Natural killer cell (primary cell): ENCODE measurements around the gene SMAD5. TPM values are rescaled to one million over a fixed set of nuclear protein-coding genes. Genes with fewer than 3 reads are reported as not detected.

ENCODE experiments used
- ATAC-seq, 3 donors: fragments of 150-1000 bp in 2 of 3; fragments of 200-7000 bp in 1 of 3; cut with Tn5 transposase; 1 replicate in 1 of 3; 2 replicates in 2 of 3; pipeline ENCODE4 v1.10.0; 2021; ENCODE audit warnings: mild to moderate bottlenecking in 2 of 3, moderate library complexity in 2 of 3
- DNase-seq, 2 donors: peaks; one replicate each; pipeline versions ENCODE4 v3.0.0 to v3.0.0-alpha.2; 2013 to 2021; ENCODE audit warnings: mixed read lengths in 1 of 2
- H3K27ac ChIP-seq: one replicate; pipeline ENCODE4 v1.5.1; 2013; ENCODE audit warnings: mild to moderate bottlenecking, low read length
- H3K27me3 ChIP-seq: one replicate; pipeline ENCODE4 v1.6.1; 2013; ENCODE audit warnings: low read length; ENCODE audit not compliant: control insufficient read depth, insufficient read depth
- H3K36me3 ChIP-seq: one replicate; pipeline ENCODE4 v1.6.1; 2013; ENCODE audit warnings: low read length; ENCODE audit not compliant: control insufficient read depth, insufficient read depth
- H3K4me1 ChIP-seq: one replicate; pipeline ENCODE4 v1.6.1; 2013; ENCODE audit warnings: low read length; ENCODE audit not compliant: control insufficient read depth, insufficient read depth
- H3K4me3 ChIP-seq: one replicate; pipeline ENCODE4 v1.5.1; 2013; ENCODE audit warnings: low read length
- H3K9me3 ChIP-seq: one replicate; pipeline ENCODE4 v1.6.1; 2013; ENCODE audit warnings: low read length; ENCODE audit not compliant: control insufficient read depth, insufficient read depth
- H3K27ac Mint-ChIP-seq, 2 donors: one replicate each; pipeline ENCODE4 v1.8.0; 2022; ENCODE audit warnings: mild to moderate bottlenecking in 2 of 2, mixed read lengths in 2 of 2, moderate library complexity in 1 of 2
- H3K27me3 Mint-ChIP-seq, 2 donors: one replicate each; pipeline ENCODE4 v1.8.0; 2022; ENCODE audit warnings: low read depth in 2 of 2, mixed read lengths in 2 of 2
- H3K36me3 Mint-ChIP-seq: one replicate; pipeline ENCODE4 v1.8.0; 2022; ENCODE audit warnings: mixed read lengths
- H3K4me1 Mint-ChIP-seq, 2 donors: one replicate each; pipeline ENCODE4 v1.8.0; 2022; ENCODE audit warnings: mixed read lengths in 2 of 2
- H3K4me3 Mint-ChIP-seq: one replicate; pipeline ENCODE4 v1.8.0; 2022; ENCODE audit warnings: mild to moderate bottlenecking, moderate library complexity, mixed read lengths
- H3K9me3 Mint-ChIP-seq, 2 donors: one replicate each; pipeline ENCODE4 v1.8.0; 2022; ENCODE audit warnings: mixed read lengths in 2 of 2
- WGBS: methylation state at CpG from one replicate; pipeline ENCODE4 v1.1.7; 2013; ENCODE audit warnings: missing lambda C conversion rate; ENCODE audit not compliant: insufficient coverage; 5-methylcytosine and 5-hydroxymethylcytosine counted together
- intact Hi-C: fragments of 100-400 bp; cut with micrococcal nuclease; formaldehyde crosslinking; loops from one replicate; pipeline ENCODE4 v1.14.2; 2022
- total RNA-seq, 4 donors: library from RNA; stranded (reverse); fragments of 120-200 nt in 1 of 4; gene quantifications; one replicate each; pipeline versions ENCODE4 v1.2.3 to v1.2.4, GENCODE V29; 2013 to 2022
- TF ChIP-seq, protein P1 (sequence below): fragments of 200-600 bp; IDR thresholded peaks from one replicate; pipeline ENCODE4 v1.8.0; 2022; ENCODE audit warnings: antibody characterized with exemption

SMAD5 gene
- total RNA-seq, 3 donors from 2014 or later (not counting 1 experiment from before 2014, with no cell fraction given): 44.0 to 60.1 (median 54.1) TPM

GRCh38 chr5:136094189-136094912, 38.3 kb upstream of the SMAD5 start:
- no peak for ATAC-seq
- no peak overlapping the region for H3K27ac Mint-ChIP-seq

GRCh38 chr5:136094913-136095641, 37.6 kb upstream of the SMAD5 start:
- no peaks in the 10 kb centered on the region for H3K9me3 Mint-ChIP-seq
- no peaks in the 10 kb centered on the region for H3K4me1 ChIP-seq
- no peaks in the 10 kb centered on the region for H3K27me3 ChIP-seq
- no peak overlapping the region for H3K27ac ChIP-seq
- no peaks in the 10 kb centered on the region for H3K36me3 ChIP-seq
- peaks cover 8 to 50% of the 10 kb centered on the region in 2 donors for H3K27me3 Mint-ChIP-seq
- ATAC-seq (no peak), DNase-seq (no peak)
- H3K9me3 ChIP-seq: no peaks in the 10 kb centered on the region
- H3K4me1 Mint-ChIP-seq: no peaks in the 10 kb centered on the region
- H3K36me3 Mint-ChIP-seq: no peaks in the 10 kb centered on the region
- no peak overlapping the region for H3K27ac Mint-ChIP-seq
- intact Hi-C loops: no loop called here
- H3K4me3 Mint-ChIP-seq: no peak overlapping the region
- TF ChIP-seq, protein P1, sequence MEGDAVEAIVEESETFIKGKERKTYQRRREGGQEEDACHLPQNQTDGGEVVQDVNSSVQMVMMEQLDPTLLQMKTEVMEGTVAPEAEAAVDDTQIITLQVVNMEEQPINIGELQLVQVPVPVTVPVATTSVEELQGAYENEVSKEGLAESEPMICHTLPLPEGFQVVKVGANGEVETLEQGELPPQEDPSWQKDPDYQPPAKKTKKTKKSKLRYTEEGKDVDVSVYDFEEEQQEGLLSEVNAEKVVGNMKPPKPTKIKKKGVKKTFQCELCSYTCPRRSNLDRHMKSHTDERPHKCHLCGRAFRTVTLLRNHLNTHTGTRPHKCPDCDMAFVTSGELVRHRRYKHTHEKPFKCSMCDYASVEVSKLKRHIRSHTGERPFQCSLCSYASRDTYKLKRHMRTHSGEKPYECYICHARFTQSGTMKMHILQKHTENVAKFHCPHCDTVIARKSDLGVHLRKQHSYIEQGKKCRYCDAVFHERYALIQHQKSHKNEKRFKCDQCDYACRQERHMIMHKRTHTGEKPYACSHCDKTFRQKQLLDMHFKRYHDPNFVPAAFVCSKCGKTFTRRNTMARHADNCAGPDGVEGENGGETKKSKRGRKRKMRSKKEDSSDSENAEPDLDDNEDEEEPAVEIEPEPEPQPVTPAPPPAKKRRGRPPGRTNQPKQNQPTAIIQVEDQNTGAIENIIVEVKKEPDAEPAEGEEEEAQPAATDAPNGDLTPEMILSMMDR: no peak
- WGBS: 82% methylated on average over 8 of the region's 8 CpGs
- H3K4me3 ChIP-seq: no peak overlapping the region

More at GRCh38 chr5:136094189-136094912, 38.3 kb upstream of the SMAD5 start:
- intact Hi-C loops: no loop called here
- Mint-ChIP-seq H3K27me3 (peaks cover 9 to 50% of the 10 kb centered on the region in 2 donors), H3K4me1 (no peaks in the 10 kb centered on the region), H3K36me3 (no peaks in the 10 kb centered on the region), H3K4me3 (no peak overlapping the region), H3K9me3 (no peaks in the 10 kb centered on the region)
- Histone ChIP-seq H3K36me3 (no peaks in the 10 kb centered on the region), H3K9me3 (no peaks in the 10 kb centered on the region), H3K27me3 (no peaks in the 10 kb centered on the region), H3K4me3 (no peak overlapping the region), H3K4me1 (no peaks in the 10 kb centered on the region), H3K27ac (no peak overlapping the region)
- WGBS: 80% methylated on average over 3 of the region's 3 CpGs
- TF ChIP-seq, protein P1: no peak
- no peak for DNase-seq

- TF ChIP-seq, protein P1: no peak
- H3K27me3 ChIP-seq: no peaks in the 10 kb centered on the region
- Mint-ChIP-seq H3K27me3 (peaks cover 9 to 58% of the 10 kb centered on the region in 2 donors), H3K4me1 (no peaks in the 10 kb centered on the region), H3K36me3 (no peaks in the 10 kb centered on the region), H3K9me3 (no peaks in the 10 kb centered on the region), H3K4me3 (no peak overlapping the region), H3K27ac (no peak overlapping the region)
- H3K36me3 ChIP-seq: no peaks in the 10 kb centered on the region
- no peaks in the 10 kb centered on the region for H3K9me3 ChIP-seq
- DNase-seq: no peak
- WGBS: 42% methylated on average over 4 of the region's 4 CpGs
- ATAC-seq: no peak
- H3K27ac ChIP-seq: no peak overlapping the region
- H3K4me3 ChIP-seq: no peak overlapping the region
- intact Hi-C loops: no loop called here
- H3K4me1 ChIP-seq: no peaks in the 10 kb centered on the region
Measured at GRCh38 chr5:136098176-136098575, 34.5 kb upstream of the SMAD5 start.
